Progenitor cell of endocrine pancreas (in vitro differentiated cells): ENCODE measurements around the gene TLR6. TPM values are rescaled to one million over a fixed set of nuclear protein-coding genes. Genes with fewer than 3 reads are reported as not detected.

Source experiments
- DNase-seq: peaks from one replicate; pipeline ENCODE4 v3.0.0; 2021; ENCODE audit warnings: low spot score; ENCODE audit not compliant: unreplicated experiment
- H3K27ac Mint-ChIP-seq: 2 replicates; pipeline ENCODE4 v1.8.0; 2021; ENCODE audit warnings: mild to moderate bottlenecking, moderate library complexity, mixed read lengths
- H3K27me3 Mint-ChIP-seq: 2 replicates; pipeline ENCODE4 v1.8.0; 2021; ENCODE audit warnings: mixed read lengths
- H3K36me3 Mint-ChIP-seq: 2 replicates; pipeline ENCODE4 v1.8.0; 2022; ENCODE audit warnings: mixed read lengths; ENCODE audit not compliant: insufficient read depth
- H3K4me1 Mint-ChIP-seq: 2 replicates; pipeline ENCODE4 v1.8.0; 2021; ENCODE audit warnings: low read depth, mixed read lengths
- H3K4me3 Mint-ChIP-seq: 2 replicates; pipeline ENCODE4 v1.8.0; 2021; ENCODE audit warnings: low read depth, mild to moderate bottlenecking, moderate library complexity, mixed read lengths
- H3K9me3 Mint-ChIP-seq: 2 replicates; pipeline ENCODE4 v1.8.0; 2021; ENCODE audit warnings: low read depth, mixed read lengths
- total RNA-seq: library from RNA; stranded (reverse); gene quantifications from 2 replicates; pipeline ENCODE4 v1.2.1, GENCODE V29; 2021
- TF ChIP-seq, protein P1 (sequence below): fragments of 200-600 bp; sonication (generic); IDR thresholded peaks from one replicate; pipeline ENCODE4 v1.5.0; 2021; ENCODE audit warnings: antibody characterized with exemption, mild to moderate bottlenecking; ENCODE audit not compliant: unreplicated experiment

Gene TLR6
- total RNA-seq, 1 donor from 2014 or later, result 1.1 TPM

- Mint-ChIP-seq H3K4me1 (no peaks in the 10 kb centered on the region), H3K36me3 (peaks cover 1% of the 10 kb centered on the region), H3K4me3 (no peak overlapping the region), H3K27ac (no peak overlapping the region), H3K27me3 (no peaks in the 10 kb centered on the region), H3K9me3 (peaks cover 6% of the 10 kb centered on the region)
- TF ChIP-seq, protein P1, sequence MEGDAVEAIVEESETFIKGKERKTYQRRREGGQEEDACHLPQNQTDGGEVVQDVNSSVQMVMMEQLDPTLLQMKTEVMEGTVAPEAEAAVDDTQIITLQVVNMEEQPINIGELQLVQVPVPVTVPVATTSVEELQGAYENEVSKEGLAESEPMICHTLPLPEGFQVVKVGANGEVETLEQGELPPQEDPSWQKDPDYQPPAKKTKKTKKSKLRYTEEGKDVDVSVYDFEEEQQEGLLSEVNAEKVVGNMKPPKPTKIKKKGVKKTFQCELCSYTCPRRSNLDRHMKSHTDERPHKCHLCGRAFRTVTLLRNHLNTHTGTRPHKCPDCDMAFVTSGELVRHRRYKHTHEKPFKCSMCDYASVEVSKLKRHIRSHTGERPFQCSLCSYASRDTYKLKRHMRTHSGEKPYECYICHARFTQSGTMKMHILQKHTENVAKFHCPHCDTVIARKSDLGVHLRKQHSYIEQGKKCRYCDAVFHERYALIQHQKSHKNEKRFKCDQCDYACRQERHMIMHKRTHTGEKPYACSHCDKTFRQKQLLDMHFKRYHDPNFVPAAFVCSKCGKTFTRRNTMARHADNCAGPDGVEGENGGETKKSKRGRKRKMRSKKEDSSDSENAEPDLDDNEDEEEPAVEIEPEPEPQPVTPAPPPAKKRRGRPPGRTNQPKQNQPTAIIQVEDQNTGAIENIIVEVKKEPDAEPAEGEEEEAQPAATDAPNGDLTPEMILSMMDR, result no peak
- DNase-seq, result no peak
These were observed 13.6 kb downstream of the TLR6 start for GRCh38 chr4:38842994-38843393.

DNA sequence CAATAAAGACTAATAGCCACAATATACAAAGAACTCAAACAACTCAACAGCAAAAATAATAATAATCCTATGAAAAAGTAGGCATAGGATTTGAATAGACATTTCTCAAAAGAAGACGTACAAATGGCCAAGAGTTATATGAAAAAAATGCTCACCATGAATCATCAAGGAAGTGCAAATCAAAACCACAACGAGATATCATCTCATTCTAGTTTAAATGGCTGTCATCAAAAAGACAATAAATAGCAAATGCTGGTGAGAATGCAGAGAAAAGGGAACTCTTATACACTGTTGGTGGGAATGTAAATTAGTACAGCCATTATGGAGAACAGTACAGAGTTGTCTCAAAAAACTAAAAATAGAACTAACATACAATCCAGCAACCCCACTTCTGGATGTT lies 18.8 kb downstream of the TLR6 start:
- no peak for DNase-seq
- Mint-ChIP-seq H3K27me3 (no peaks in the 10 kb centered on the region), H3K9me3 (peaks cover 28% of the 10 kb centered on the region), H3K27ac (no peak overlapping the region), H3K36me3 (peaks cover 2% of the 10 kb centered on the region), H3K4me3 (no peak overlapping the region), H3K4me1 (no peaks in the 10 kb centered on the region)
- TF ChIP-seq, protein P1, result no peak

GRCh38 chr4:38837334-38837733 lies 19.3 kb downstream of the TLR6 start:
- Mint-ChIP-seq H3K4me3 (no peak overlapping the region), H3K27ac (no peak overlapping the region), H3K9me3 (peaks cover 28% of the 10 kb centered on the region), H3K27me3 (no peaks in the 10 kb centered on the region), H3K36me3 (peaks cover 2% of the 10 kb centered on the region), H3K4me1 (no peaks in the 10 kb centered on the region)
- DNase-seq, result no peak
- TF ChIP-seq, protein P1, result no peak

DNA sequence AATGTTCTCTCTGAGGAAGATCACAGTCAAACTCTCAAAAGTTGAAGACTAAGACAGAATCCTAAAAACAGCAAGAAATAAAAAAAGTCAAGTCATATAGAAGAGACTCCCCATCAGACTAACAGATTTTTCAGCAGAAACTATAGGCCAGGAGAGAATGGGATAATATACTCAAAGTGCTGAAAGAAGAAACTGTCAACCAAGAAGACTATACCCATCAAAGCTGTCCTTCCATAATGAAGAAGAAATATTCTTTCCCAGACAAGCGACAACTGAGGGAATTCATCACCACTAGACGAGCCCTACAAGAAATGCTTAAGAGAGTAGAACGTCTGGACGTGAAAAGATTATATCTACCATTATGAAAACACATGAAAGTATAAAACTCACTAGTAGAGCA lies 22.0 kb downstream of the TLR6 start:
- Mint-ChIP-seq H3K9me3 (peaks cover 28% of the 10 kb centered on the region), H3K27ac (no peak overlapping the region), H3K36me3 (peaks cover 2% of the 10 kb centered on the region), H3K27me3 (no peaks in the 10 kb centered on the region), H3K4me3 (no peak overlapping the region), H3K4me1 (peaks cover 3% of the 10 kb centered on the region)
- no peak for DNase-seq
- TF ChIP-seq, protein P1, result no peak

DNA sequence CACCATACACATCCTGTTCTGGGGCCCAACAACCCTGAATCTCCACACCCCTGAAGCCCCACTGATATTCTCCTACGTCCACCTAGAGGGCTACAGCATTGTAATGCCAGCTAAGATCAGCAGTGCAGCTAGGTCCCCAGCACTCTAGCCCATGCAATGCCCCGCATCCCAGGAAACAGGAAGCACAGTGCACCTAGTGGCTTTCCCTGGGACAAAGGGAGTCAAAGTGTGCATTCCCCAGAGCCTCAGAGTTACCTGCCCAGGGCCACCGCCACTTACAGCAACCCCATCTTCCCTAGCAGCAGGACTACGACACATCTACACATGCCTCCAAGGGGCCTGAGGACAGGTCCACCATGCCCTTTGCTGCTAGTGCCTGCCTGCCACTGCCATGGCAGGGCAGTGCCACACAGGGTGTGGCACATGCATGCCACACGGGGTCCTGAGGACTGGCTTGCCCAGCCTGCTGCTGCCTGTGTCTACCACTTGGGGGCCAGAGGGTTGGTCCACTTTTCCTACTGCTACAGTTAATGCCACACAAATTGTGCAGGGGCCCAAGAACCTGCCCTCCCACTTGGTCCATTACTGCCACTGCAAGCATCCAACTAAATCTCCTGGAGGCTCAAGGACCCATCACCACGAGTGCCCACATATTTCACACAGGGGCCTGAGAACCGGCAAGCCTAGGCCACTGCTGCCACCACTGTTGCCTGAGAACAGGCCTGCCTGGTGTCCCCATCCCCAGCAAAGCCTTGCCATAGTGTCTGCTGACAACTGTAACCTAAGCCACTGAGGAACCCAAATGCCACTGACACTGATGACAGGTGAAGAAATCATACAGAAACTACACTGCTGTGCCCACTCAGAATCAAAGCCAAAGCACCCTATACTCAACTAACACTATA lies 23.7 kb downstream of the TLR6 start:
- no peak for DNase-seq
- TF ChIP-seq, protein P1, result peak; percentile 20
- peak overlapping the region; percentile 54 for H3K27ac Mint-ChIP-seq

More for the DNA sequence above, 23.7 kb downstream of the TLR6 start:
- Mint-ChIP-seq H3K36me3 (peaks cover 2% of the 10 kb centered on the region), H3K4me1 (peaks cover 3% of the 10 kb centered on the region), H3K9me3 (peaks cover 28% of the 10 kb centered on the region), H3K4me3 (no peak overlapping the region), H3K27me3 (no peaks in the 10 kb centered on the region)
